HEK293 (cell line): ENCODE measurements around the gene ZNF426.

Experiments used
- CTCF ChIA-PET: fragments of 350-600 bp; formaldehyde crosslinking; extraction: SDS; loops from one replicate; lab custom pipeline; 2021; ENCODE audit warnings: antibody characterized with exemption; lab: Yijun Ruan, JAX
- POLR2A ChIA-PET: fragments of 300-600 bp; formaldehyde crosslinking; extraction: SDS; loops from one replicate; lab custom pipeline; 2020; ENCODE audit warnings: antibody characterized with exemption, inconsistent platforms; lab: Yijun Ruan, JAX
- H3K27ac ChIP-seq: fragments of 200-500 bp; sonication (Bioruptor generic); 2 replicates; pipeline ENCODE4 v1.5.1; 2014; ENCODE audit warnings: low read depth, low read length, control low read depth, inconsistent platforms; ENCODE audit errors: extremely low read depth
- H3K36me3 ChIP-seq, 2 experiments: fragments of 200-500 bp in 1 of 2; sonication (Bioruptor generic) in 1 of 2; 1 replicate in 1 of 2; 2 replicates in 1 of 2; pipeline ENCODE4 v1.5.1; 2014 to 2017; ENCODE audit warnings: inconsistent platforms in 2 of 2, low read length in 2 of 2; ENCODE audit not compliant: control insufficient read depth in 2 of 2, insufficient read depth in 1 of 2
- H3K4me1 ChIP-seq: fragments of 200-500 bp; sonication (Bioruptor generic); 2 replicates; pipeline ENCODE4 v1.5.1; 2014; ENCODE audit warnings: mild to moderate bottlenecking, low read length, inconsistent platforms; ENCODE audit not compliant: control insufficient read depth, insufficient read depth
- H3K4me3 ChIP-seq: 2 replicates; pipeline ENCODE4 v1.5.1; 2011; ENCODE audit warnings: low read depth, mild to moderate bottlenecking, control low read depth, low read length, moderate library complexity
- H3K9me3 ChIP-seq: fragments of 200-500 bp; sonication (Bioruptor generic); 2 replicates; pipeline ENCODE4 v1.5.1; 2014; ENCODE audit warnings: low read depth, low read length, inconsistent platforms; ENCODE audit not compliant: control insufficient read depth, insufficient read depth
- BCL11A ChIP-seq: fragments of 450-650 bp; formaldehyde crosslinking; IDR thresholded peaks from 2 replicates; pipeline ENCODE4 v1.5.1; 2016; ENCODE audit warnings: low read depth, missing biosample characterization, missing genetic modification characterization
- HOXD13 ChIP-seq: sonication (generic); formaldehyde crosslinking; IDR thresholded peaks from 2 replicates; pipeline ENCODE4 v1.8.0; 2022; ENCODE audit warnings: missing genetic modification reagents, borderline replicate concordance
- KLF1 ChIP-seq: fragments of 450-650 bp; formaldehyde crosslinking; IDR thresholded peaks from 2 replicates; pipeline ENCODE4 v1.5.1; 2016; ENCODE audit warnings: missing biosample characterization, missing genetic modification characterization
- KLF8 ChIP-seq: fragments of 450-650 bp; formaldehyde crosslinking; IDR thresholded peaks from 2 replicates; pipeline ENCODE4 v1.5.1; 2016; ENCODE audit warnings: missing biosample characterization, missing genetic modification characterization
- OVOL3 ChIP-seq: fragments of 450-650 bp; formaldehyde crosslinking; IDR thresholded peaks from 2 replicates; pipeline ENCODE4 v1.5.1; 2016; ENCODE audit warnings: missing biosample characterization, missing genetic modification characterization
- RBAK ChIP-seq: fragments of 450-650 bp; formaldehyde crosslinking; IDR thresholded peaks from 2 replicates; pipeline ENCODE4 v1.5.1; 2016; ENCODE audit warnings: missing biosample characterization, missing genetic modification characterization
- REPIN1 ChIP-seq: fragments of 450-650 bp; formaldehyde crosslinking; IDR thresholded peaks from 2 replicates; pipeline ENCODE4 v1.5.1; 2017; ENCODE audit warnings: missing biosample characterization, missing genetic modification characterization, low read depth
- SP7 ChIP-seq: fragments of 450-650 bp; formaldehyde crosslinking; IDR thresholded peaks from 2 replicates; pipeline ENCODE4 v1.5.1; 2016; ENCODE audit warnings: missing biosample characterization, missing genetic modification characterization
- ZBTB20 ChIP-seq: fragments of 450-650 bp; formaldehyde crosslinking; IDR thresholded peaks from 2 replicates; pipeline ENCODE4 v1.5.1; 2016; ENCODE audit warnings: missing biosample characterization, missing genetic modification characterization
- ZBTB21 ChIP-seq: fragments of 450-650 bp; formaldehyde crosslinking; IDR thresholded peaks from 2 replicates; pipeline ENCODE4 v1.5.1; 2017; ENCODE audit warnings: missing biosample characterization, missing genetic modification characterization
- ZFHX2 ChIP-seq: fragments of 450-650 bp; formaldehyde crosslinking; conservative IDR thresholded peaks from 2 replicates; pipeline ENCODE4 v1.5.1; 2016; ENCODE audit warnings: missing biosample characterization, missing genetic modification characterization
- ZNF114 ChIP-seq: fragments of 450-650 bp; formaldehyde crosslinking; IDR thresholded peaks from 2 replicates; pipeline ENCODE4 v1.5.0; 2017; ENCODE audit warnings: missing biosample characterization, missing genetic modification characterization
- ZNF146 ChIP-seq: fragments of 450-650 bp; formaldehyde crosslinking; IDR thresholded peaks from 2 replicates; pipeline ENCODE4 v1.5.1; 2016; ENCODE audit warnings: missing biosample characterization, missing genetic modification characterization
- ZNF155 ChIP-seq: fragments of 450-650 bp; formaldehyde crosslinking; IDR thresholded peaks from 2 replicates; pipeline ENCODE4 v1.5.1; 2016; ENCODE audit warnings: missing biosample characterization, missing genetic modification characterization
- ZNF157 ChIP-seq: fragments of 450-650 bp; formaldehyde crosslinking; IDR thresholded peaks from 2 replicates; pipeline ENCODE4 v1.5.1; 2016; ENCODE audit warnings: missing biosample characterization, missing genetic modification characterization
- ZNF239 ChIP-seq: fragments of 450-650 bp; formaldehyde crosslinking; IDR thresholded peaks from 2 replicates; pipeline ENCODE4 v1.5.1; 2016; ENCODE audit warnings: missing biosample characterization, missing genetic modification characterization
- ZNF24 ChIP-seq: fragments of 450-650 bp; formaldehyde crosslinking; IDR thresholded peaks from 2 replicates; pipeline ENCODE4 v1.5.1; 2016; ENCODE audit warnings: missing biosample characterization, missing genetic modification characterization
- ZNF292 ChIP-seq: fragments of 450-650 bp; formaldehyde crosslinking; IDR thresholded peaks from 2 replicates; pipeline ENCODE4 v1.5.1; 2016; ENCODE audit warnings: low read depth, missing biosample characterization, missing genetic modification characterization, borderline replicate concordance
- ZNF366 ChIP-seq: fragments of 450-650 bp; formaldehyde crosslinking; conservative IDR thresholded peaks from 2 replicates; pipeline ENCODE4 v1.5.1; 2016; ENCODE audit warnings: missing biosample characterization, missing genetic modification characterization
- ZNF416 ChIP-seq: fragments of 450-650 bp; formaldehyde crosslinking; IDR thresholded peaks from 2 replicates; pipeline ENCODE4 v1.5.1; 2016; ENCODE audit warnings: missing biosample characterization, missing genetic modification characterization
- ZNF426 ChIP-seq: fragments of 450-650 bp; formaldehyde crosslinking; IDR thresholded peaks from 2 replicates; pipeline ENCODE4 v1.5.1; 2017; ENCODE audit warnings: missing biosample characterization, missing genetic modification characterization, mild to moderate bottlenecking, inconsistent platforms, moderate library complexity
- ZNF433 ChIP-seq: fragments of 450-650 bp; formaldehyde crosslinking; IDR thresholded peaks from 2 replicates; pipeline ENCODE4 v1.5.1; 2016; ENCODE audit warnings: missing biosample characterization, missing genetic modification characterization, low read depth
- ZNF560 ChIP-seq: fragments of 450-650 bp; formaldehyde crosslinking; IDR thresholded peaks from 2 replicates; pipeline ENCODE4 v1.5.1; 2017; ENCODE audit warnings: missing biosample characterization, missing genetic modification characterization, borderline replicate concordance
- ZNF626 ChIP-seq: fragments of 450-650 bp; sonication (Bioruptor Pico); formaldehyde crosslinking; IDR thresholded peaks from 2 replicates; pipeline ENCODE4 v1.5.1; 2018; ENCODE audit warnings: missing biosample characterization, missing genetic modification characterization, inconsistent platforms
- ZNF701 ChIP-seq: fragments of 450-650 bp; formaldehyde crosslinking; IDR thresholded peaks from 2 replicates; pipeline ENCODE4 v1.5.1; 2016; ENCODE audit warnings: missing biosample characterization, missing genetic modification characterization
- ZNF837 ChIP-seq: fragments of 450-650 bp; formaldehyde crosslinking; IDR thresholded peaks from 2 replicates; pipeline ENCODE4 v1.5.1; 2016; ENCODE audit warnings: missing biosample characterization, missing genetic modification characterization
- TF ChIP-seq, protein P1 (sequence below): fragments of 450-650 bp; formaldehyde crosslinking; optimal IDR thresholded peaks from 2 replicates; pipeline ENCODE3; 2016; ENCODE audit warnings: missing biosample characterization, mild to moderate bottlenecking, missing genetic modification characterization
- TF ChIP-seq, protein P2 (sequence below): fragments of 450-650 bp; formaldehyde crosslinking; IDR thresholded peaks from 2 replicates; pipeline ENCODE4 v1.5.1; 2016; ENCODE audit warnings: missing biosample characterization, missing genetic modification characterization, borderline replicate concordance
- TF ChIP-seq, protein P3 (sequence below): fragments of 450-650 bp; formaldehyde crosslinking; IDR thresholded peaks from 2 replicates; pipeline ENCODE4; 2016; ENCODE audit warnings: missing biosample characterization, missing genetic modification characterization

Gene ZNF426

DNA sequence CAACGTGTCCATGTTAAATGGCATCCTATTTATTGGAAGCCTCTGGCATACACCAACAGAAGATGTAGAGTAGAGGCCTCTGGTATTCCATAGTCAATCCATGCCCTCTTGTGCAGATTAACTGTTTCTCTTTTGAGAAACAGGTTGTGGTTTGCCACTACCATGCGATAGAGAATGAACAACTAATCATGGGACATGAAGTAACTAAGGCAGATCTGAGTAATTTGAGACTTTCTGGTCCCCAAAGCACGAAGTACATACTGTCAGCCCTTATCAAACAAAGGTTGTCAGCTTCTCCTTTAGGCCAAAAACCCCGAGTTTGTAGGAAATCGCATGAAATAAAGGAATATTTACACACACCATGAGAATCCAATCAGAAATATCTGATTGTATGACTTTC, 42.3 kb upstream of the ZNF426 start:
- ChIA-PET POLR2A (no interaction called here), CTCF (interaction anchor here (0.6 to 0.7 kb wide), 3 partner anchors 44 to 376 kb away, joined by 4 to 8 read pairs (median 5); no protein-coding TSS in a partner anchor)
- Histone ChIP-seq H3K4me3 (no peak overlapping the region), H3K27ac (no peak overlapping the region), H3K36me3 (peaks cover 29 to 51% of the 10 kb centered on the region in 2 experiments; a peak in 2 of 3 replicates), H3K4me1 (no peaks in the 10 kb centered on the region), H3K9me3 (no peaks in the 10 kb centered on the region; the same call in 1 of the 2 replicates)
- no peak for TF ChIP-seq ZNF155
- TF ChIP-seq ZNF157 (tag by site-specific recombination): no peak
- TF ChIP-seq ZNF626 (tag by site-specific recombination): no peak
- TF ChIP-seq RBAK (tag by site-specific recombination): no peak
- no peak for TF ChIP-seq OVOL3 (tag by site-specific recombination)
- TF ChIP-seq ZNF292 (tag by site-specific recombination): no peak
- TF ChIP-seq ZBTB21: no peak
- TF ChIP-seq ZNF114 (tag by site-specific recombination): no peak
- no peak for TF ChIP-seq ZNF426 (tag by site-specific recombination)
- TF ChIP-seq ZNF24 (tag by site-specific recombination): no peak
- no peak for TF ChIP-seq BCL11A
- TF ChIP-seq REPIN1 (tag by site-specific recombination): no peak
- TF ChIP-seq ZNF146 (tag by site-specific recombination): no peak
- no peak for TF ChIP-seq KLF8 (tag by site-specific recombination)
- TF ChIP-seq, protein P1, sequence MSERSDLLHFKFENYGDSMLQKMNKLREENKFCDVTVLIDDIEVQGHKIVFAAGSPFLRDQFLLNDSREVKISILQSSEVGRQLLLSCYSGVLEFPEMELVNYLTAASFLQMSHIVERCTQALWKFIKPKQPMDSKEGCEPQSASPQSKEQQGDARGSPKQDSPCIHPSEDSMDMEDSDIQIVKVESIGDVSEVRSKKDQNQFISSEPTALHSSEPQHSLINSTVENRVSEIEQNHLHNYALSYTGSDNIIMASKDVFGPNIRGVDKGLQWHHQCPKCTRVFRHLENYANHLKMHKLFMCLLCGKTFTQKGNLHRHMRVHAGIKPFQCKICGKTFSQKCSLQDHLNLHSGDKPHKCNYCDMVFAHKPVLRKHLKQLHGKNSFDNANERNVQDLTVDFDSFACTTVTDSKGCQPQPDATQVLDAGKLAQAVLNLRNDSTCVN (tag by site-specific recombination): no peak
- no peak for TF ChIP-seq SP7
- TF ChIP-seq, protein P2, sequence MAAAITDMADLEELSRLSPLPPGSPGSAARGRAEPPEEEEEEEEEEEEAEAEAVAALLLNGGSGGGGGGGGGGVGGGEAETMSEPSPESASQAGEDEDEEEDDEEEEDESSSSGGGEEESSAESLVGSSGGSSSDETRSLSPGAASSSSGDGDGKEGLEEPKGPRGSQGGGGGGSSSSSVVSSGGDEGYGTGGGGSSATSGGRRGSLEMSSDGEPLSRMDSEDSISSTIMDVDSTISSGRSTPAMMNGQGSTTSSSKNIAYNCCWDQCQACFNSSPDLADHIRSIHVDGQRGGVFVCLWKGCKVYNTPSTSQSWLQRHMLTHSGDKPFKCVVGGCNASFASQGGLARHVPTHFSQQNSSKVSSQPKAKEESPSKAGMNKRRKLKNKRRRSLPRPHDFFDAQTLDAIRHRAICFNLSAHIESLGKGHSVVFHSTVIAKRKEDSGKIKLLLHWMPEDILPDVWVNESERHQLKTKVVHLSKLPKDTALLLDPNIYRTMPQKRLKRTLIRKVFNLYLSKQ (tag by site-specific recombination): no peak
- no peak for TF ChIP-seq ZNF837 (tag by site-specific recombination)

DNA sequence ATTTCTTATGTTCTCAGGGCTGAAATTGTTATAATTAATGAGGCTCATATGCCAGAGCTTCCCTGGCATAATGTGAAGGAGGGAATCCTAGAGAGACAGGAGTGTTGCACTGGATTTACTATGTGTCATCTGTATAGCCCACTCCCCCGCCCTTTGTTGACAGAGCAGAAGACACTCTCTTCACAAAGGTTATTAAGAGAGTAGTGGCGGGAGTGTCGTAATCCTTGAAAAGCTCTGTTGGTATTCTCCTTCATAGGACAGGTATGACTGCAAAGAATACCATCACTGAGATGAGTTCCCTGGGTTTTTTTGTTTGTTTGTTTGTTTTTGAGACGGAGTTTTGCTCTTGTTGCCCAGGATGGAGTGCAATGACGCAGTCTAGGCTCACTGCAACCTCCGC, 31.8 kb upstream of the ZNF426 start:
- TF ChIP-seq KLF1 (tag by site-specific recombination) (no peak), SP7 (no peak), HOXD13 (CRISPR knock-in tag) (no peak), ZFHX2 (no peak), ZNF560 (tag by site-specific recombination) (no peak), ZNF366 (tag by site-specific recombination) (no peak), ZBTB20 (tag by site-specific recombination) (no peak), ZNF239 (tag by site-specific recombination) (no peak), ZNF433 (no peak), ZNF416 (tag by site-specific recombination) (no peak), ZNF146 (tag by site-specific recombination) (no peak), ZNF701 (tag by site-specific recombination) (no peak)
- TF ChIP-seq, protein P3, sequence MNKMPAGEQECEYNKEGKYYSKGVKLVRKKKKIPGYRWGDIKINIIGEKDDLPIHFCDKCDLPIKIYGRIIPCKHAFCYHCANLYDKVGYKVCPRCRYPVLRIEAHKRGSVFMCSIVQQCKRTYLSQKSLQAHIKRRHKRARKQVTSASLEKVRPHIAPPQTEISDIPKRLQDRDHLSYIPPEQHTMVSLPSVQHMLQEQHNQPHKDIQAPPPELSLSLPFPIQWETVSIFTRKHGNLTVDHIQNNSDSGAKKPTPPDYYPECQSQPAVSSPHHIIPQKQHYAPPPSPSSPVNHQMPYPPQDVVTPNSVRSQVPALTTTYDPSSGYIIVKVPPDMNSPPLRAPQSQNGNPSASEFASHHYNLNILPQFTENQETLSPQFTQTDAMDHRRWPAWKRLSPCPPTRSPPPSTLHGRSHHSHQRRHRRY: no peak
- ChIA-PET CTCF (no interaction called here), POLR2A (interaction anchor here (0.6 kb wide), 1 partner anchor 13 kb away, joined by 4 read pairs; no protein-coding TSS in a partner anchor)
- Histone ChIP-seq H3K4me3 (no peak overlapping the region), H3K27ac (no peak overlapping the region), H3K9me3 (peaks cover 5% of the 10 kb centered on the region; the same call in 1 of the 2 replicates), H3K4me1 (no peaks in the 10 kb centered on the region), H3K36me3 (peaks cover 9 to 75% of the 10 kb centered on the region in 2 experiments)
